ENCODE data around the gene LRRC75A. TPM values are rescaled to one million over a fixed set of nuclear protein-coding genes. Genes with fewer than 3 reads are reported as not detected.

Gene LRRC75A
- total and polyA plus RNA-seq, 2 donors (not counting 1 experiment from before 2014, with no cell fraction given): 2.0 to 3.4 TPM

DNA sequence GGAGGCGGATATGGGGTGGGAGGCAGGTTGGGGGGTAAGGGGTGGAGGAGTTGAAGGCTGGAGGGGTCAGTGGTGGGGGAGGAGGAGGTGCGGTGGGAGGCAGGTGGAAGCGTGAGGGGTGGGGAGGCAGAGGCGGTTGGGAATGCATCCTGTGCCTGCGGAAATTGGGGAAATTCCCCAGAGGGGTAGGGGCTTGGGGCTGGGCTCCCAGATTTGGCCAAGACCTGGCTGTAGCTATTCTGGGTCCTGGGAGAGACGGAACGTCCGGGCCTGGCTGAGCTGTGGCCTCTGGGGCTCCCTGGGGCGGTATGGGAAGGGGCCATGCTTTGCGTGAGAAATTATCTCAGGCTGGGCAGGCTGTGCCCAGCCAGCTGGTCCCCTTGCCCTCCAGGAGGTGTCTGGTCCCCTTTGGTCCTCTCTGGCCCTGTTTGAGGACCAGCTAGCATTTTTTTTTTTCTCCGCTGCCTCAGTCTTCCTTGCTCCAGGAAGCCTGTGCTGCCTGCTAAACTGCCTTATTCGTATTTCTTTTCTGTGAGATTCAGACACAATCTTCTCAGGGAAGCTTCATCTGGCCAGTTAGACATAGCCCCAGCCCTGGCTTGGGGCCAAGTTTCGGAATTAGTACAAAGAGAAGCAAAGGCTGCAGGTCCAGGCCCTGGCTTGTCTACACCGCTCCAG is 83.9 kb downstream of the LRRC75A start:
- H3K9ac ChIP-seq (ENCODE audit: low read length): no peak overlapping the region
- H3K4me3 Mint-ChIP-seq: peak overlapping the region; percentile 76
- no peak for TF ChIP-seq EZH2 (IDR thresholded peaks at IDR 0.05; ENCODE audit: borderline replicate concordance, insufficient read depth, low read depth, low read length, poor library complexity, severe bottlenecking)
- TF ChIP-seq, protein P1, sequence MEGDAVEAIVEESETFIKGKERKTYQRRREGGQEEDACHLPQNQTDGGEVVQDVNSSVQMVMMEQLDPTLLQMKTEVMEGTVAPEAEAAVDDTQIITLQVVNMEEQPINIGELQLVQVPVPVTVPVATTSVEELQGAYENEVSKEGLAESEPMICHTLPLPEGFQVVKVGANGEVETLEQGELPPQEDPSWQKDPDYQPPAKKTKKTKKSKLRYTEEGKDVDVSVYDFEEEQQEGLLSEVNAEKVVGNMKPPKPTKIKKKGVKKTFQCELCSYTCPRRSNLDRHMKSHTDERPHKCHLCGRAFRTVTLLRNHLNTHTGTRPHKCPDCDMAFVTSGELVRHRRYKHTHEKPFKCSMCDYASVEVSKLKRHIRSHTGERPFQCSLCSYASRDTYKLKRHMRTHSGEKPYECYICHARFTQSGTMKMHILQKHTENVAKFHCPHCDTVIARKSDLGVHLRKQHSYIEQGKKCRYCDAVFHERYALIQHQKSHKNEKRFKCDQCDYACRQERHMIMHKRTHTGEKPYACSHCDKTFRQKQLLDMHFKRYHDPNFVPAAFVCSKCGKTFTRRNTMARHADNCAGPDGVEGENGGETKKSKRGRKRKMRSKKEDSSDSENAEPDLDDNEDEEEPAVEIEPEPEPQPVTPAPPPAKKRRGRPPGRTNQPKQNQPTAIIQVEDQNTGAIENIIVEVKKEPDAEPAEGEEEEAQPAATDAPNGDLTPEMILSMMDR (IDR thresholded peaks at IDR 0.05): no peak
- no peak overlapping the region for H3K27ac ChIP-seq (ENCODE audit: low read length in 2 of 2)
- H3K9me3 ChIP-seq (ENCODE audit: control extremely low read depth in 1 of 3, control insufficient read depth in 2 of 3, insufficient read depth in 1 of 3, low read length in 2 of 3): peaks cover 0 to 2% (median 0%) of the 10 kb centered on the region in 3 donors
- H3K4me1 Mint-ChIP-seq: peaks cover 13% of the 10 kb centered on the region
- H4K20me1 ChIP-seq (ENCODE audit: control insufficient read depth, insufficient read depth, low read length, poor library complexity, severe bottlenecking): no peaks in the 10 kb centered on the region
- no peaks in the 10 kb centered on the region for H3K79me2 ChIP-seq (ENCODE audit: control insufficient read depth, insufficient read depth, low read length)
- no peak overlapping the region for H3K4me3 ChIP-seq (ENCODE audit: control extremely low read depth in 1 of 5, extremely low read depth in 1 of 5, insufficient read depth in 1 of 5, low read depth in 2 of 5, low read length in 4 of 5)
- peak overlapping the region; percentile 49 for H3K4me2 ChIP-seq (replicated peaks; ENCODE audit: low read depth, low read length, poor library complexity, severe bottlenecking)
- intact Hi-C loops (cut with micrococcal nuclease): no loop called here
- peaks cover 14 to 22% of the 10 kb centered on the region in 2 donors for H3K4me1 ChIP-seq (ENCODE audit: control insufficient read depth in 2 of 2, insufficient read depth in 2 of 2, low read length in 2 of 2)
- peak; percentile 76 for ATAC-seq (ENCODE audit: low read depth)
- H3K27me3 ChIP-seq (replicated peaks in 1 of 4; ENCODE audit: control extremely low read depth in 1 of 4, control insufficient read depth in 3 of 4, insufficient read depth in 4 of 4, low read length in 3 of 4): peaks cover 0 to 23% (median 3%) of the 10 kb centered on the region in 4 experiments
- H3K27ac Mint-ChIP-seq: peak overlapping the region; percentile 32
- WGBS (ENCODE audit: insufficient coverage): 52% methylated on average over 13 of the region's 14 CpGs
- H2AFZ ChIP-seq (ENCODE audit: insufficient read depth, low read depth, low read length, poor library complexity, severe bottlenecking): no peak overlapping the region
- no peaks in the 10 kb centered on the region for H3K9me3 Mint-ChIP-seq (ENCODE audit: insufficient read depth)
- no peaks in the 10 kb centered on the region for H3K36me3 ChIP-seq (replicated peaks in 1 of 2; ENCODE audit: control extremely low read depth in 1 of 2, control insufficient read depth in 1 of 2, extremely low read depth in 1 of 2, insufficient read depth in 2 of 2, low read length in 1 of 2)
- DNase-seq: peak; percentile 65
- peaks cover 12% of the 10 kb centered on the region for H3K27me3 Mint-ChIP-seq
- ChIA-PET CTCF (interaction anchor here (1.5 kb wide), 1 partner anchor 21 kb away, joined by 3 read pairs; no protein-coding TSS in a partner anchor), POLR2A (interaction anchor here (0.7 kb wide), 1 partner anchor 24 kb away, joined by 3 read pairs; no protein-coding TSS in a partner anchor)

All from B cell (primary cell).